ENCODE data around the gene SPAG16. TPM values are rescaled to one million over a fixed set of nuclear protein-coding genes. Genes with fewer than 3 reads are reported as not detected.
"Not testable (repeated sequence)": the region's sequence is repeated elsewhere in the genome, so short reads cannot be mapped to it uniquely, and the experiment has no call there.

The SPAG16 gene
- total RNA-seq, 1 donor from 2014 or later: 22.6 TPM

- DNase-seq (ENCODE audit: low read depth): no peak
Measured at GRCh38 chr2:213544940-213545339, 260.7 kb downstream of the SPAG16 start.

- DNase-seq (ENCODE audit: low read depth): no peak
Measured at GRCh38 chr2:213545481-213545880, 261.2 kb downstream of the SPAG16 start.

- DNase-seq (ENCODE audit: low read depth): no peak
Measured at GRCh38 chr2:213545964-213546475, 261.8 kb downstream of the SPAG16 start.

- DNase-seq (ENCODE audit: low read depth): no peak
Measured at GRCh38 chr2:213551526-213551925, 267.3 kb downstream of the SPAG16 start.

- no peak for DNase-seq (ENCODE audit: low read depth)
Measured at GRCh38 chr2:213559053-213559452, 274.8 kb downstream of the SPAG16 start.

GRCh38 chr2:213561759-213562158, 277.5 kb downstream of the SPAG16 start:
- no peak for DNase-seq (ENCODE audit: low read depth)

- peak; percentile 60 for DNase-seq (ENCODE audit: low read depth)
Measured at GRCh38 chr2:213562539-213563180, 278.4 kb downstream of the SPAG16 start.

GRCh38 chr2:213566846-213567245, 282.6 kb downstream of the SPAG16 start:
- DNase-seq (ENCODE audit: low read depth): no peak

GRCh38 chr2:213609570-213610170, 325.4 kb downstream of the SPAG16 start:
- DNase-seq (ENCODE audit: low read depth): no peak

GRCh38 chr2:213627054-213627710, 342.9 kb downstream of the SPAG16 start:
- no peak for DNase-seq (ENCODE audit: low read depth)

- no peak for DNase-seq (ENCODE audit: low read depth)
Measured at GRCh38 chr2:213627835-213628460, 343.7 kb downstream of the SPAG16 start.

- no peak for DNase-seq (ENCODE audit: low read depth)
Measured at GRCh38 chr2:213640738-213641425, 356.6 kb downstream of the SPAG16 start.

- DNase-seq (ENCODE audit: low read depth): no peak
Measured at GRCh38 chr2:213644926-213645325, 360.7 kb downstream of the SPAG16 start.

GRCh38 chr2:213649176-213649575, 364.9 kb downstream of the SPAG16 start:
- DNase-seq (ENCODE audit: low read depth): no peak

GRCh38 chr2:213664817-213665216, 380.6 kb downstream of the SPAG16 start:
- no peak for DNase-seq (ENCODE audit: low read depth)

GRCh38 chr2:213669657-213670056, 385.4 kb downstream of the SPAG16 start:
- DNase-seq (ENCODE audit: low read depth): no peak

GRCh38 chr2:213678437-213679218, 394.4 kb downstream of the SPAG16 start:
- no peak for DNase-seq (ENCODE audit: low read depth)

- no peak for DNase-seq (ENCODE audit: low read depth)
Measured at GRCh38 chr2:213679894-213680293, 395.6 kb downstream of the SPAG16 start.

- DNase-seq (ENCODE audit: low read depth): no peak
Measured at GRCh38 chr2:213682276-213682675, 398.0 kb downstream of the SPAG16 start.

GRCh38 chr2:213688133-213688532, 403.9 kb downstream of the SPAG16 start:
- no peak for DNase-seq (ENCODE audit: low read depth)

GRCh38 chr2:213688825-213689224, 404.6 kb downstream of the SPAG16 start:
- not testable (repeated sequence) for DNase-seq (ENCODE audit: low read depth)
